ENCODE results near the gene NUDT3. TPM values are rescaled to one million over a fixed set of nuclear protein-coding genes. Genes with fewer than 3 reads are reported as not detected.
"Not testable (repeated sequence)": the region's sequence is repeated elsewhere in the genome, so short reads cannot be mapped to it uniquely, and the experiment has no call there.

The NUDT3 gene
- total RNA-seq, 2 donors from 2014 or later, result 11.1 to 13.7 TPM

- H3K4me1 Mint-ChIP-seq (ENCODE audit: low read depth), result peaks cover 29% of the 10 kb centered on the region
- H3K27me3 Mint-ChIP-seq (ENCODE audit: low read depth), result no peaks in the 10 kb centered on the region
- no peaks in the 10 kb centered on the region for H3K9me3 Mint-ChIP-seq
- peak overlapping the region; percentile 3 for H3K27ac Mint-ChIP-seq
- no peak overlapping the region for H3K4me3 Mint-ChIP-seq
- H3K36me3 Mint-ChIP-seq (ENCODE audit: insufficient read depth in 2 of 2), result peaks cover 17 to 41% of the 10 kb centered on the region in 2 donors
- DNase-seq (no peak), ATAC-seq (replicated peaks in 1 of 2) (no peak)
These were observed 24.5 kb upstream of the NUDT3 start for GRCh38 chr6:34416877-34417371.

DNA sequence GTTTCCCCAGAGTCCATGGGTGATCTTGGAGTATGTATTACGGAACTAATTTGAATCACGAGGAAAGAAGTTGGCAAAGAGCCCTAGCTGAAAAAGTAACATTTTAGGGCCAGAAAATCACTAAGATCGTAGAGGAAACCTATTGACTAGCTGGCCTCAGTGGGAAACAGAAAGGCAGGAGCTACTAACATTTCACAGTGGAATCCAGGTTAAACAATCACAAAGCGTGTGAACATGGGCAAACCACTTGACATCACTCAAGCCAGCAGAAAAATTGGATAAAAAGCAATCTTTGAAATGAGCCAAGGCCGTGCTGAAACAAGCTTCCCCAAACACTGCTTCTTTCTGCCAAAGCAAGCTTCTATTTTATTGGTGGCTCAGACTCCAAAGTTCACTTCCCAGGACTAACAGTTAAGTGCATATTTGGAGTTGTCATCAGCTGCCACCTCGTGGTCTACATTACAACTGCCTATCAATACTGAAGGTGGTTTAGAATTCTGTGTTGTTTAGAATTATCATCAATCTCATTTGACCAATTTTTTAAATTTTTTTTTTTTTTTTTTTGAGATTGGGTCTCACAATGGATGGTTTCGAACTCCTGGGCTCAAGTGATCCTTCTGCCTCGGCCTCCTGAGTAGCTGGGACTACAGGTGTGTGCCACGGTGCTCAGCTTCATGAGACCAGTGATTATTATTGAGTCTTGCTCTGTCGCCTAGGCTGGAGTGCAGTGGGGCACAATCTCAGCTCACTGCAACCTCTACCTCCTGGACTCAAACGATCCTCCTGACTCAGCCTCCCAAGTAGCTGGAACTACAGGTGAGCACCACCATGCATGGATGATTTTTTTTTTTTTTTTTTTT lies 22.8 kb upstream of the NUDT3 start:
- H3K9me3 Mint-ChIP-seq, result no peaks in the 10 kb centered on the region
- ATAC-seq (replicated peaks in 1 of 2) (peak; percentile 46 to 56), DNase-seq (peak; percentile 18 to 25)
- peaks cover 13 to 34% of the 10 kb centered on the region in 2 donors for H3K36me3 Mint-ChIP-seq (ENCODE audit: insufficient read depth in 2 of 2)
- H3K27ac Mint-ChIP-seq, result peak overlapping the region; percentile 40
- peaks cover 16% of the 10 kb centered on the region for H3K4me1 Mint-ChIP-seq (ENCODE audit: low read depth)
- H3K4me3 Mint-ChIP-seq, result no peak overlapping the region
- H3K27me3 Mint-ChIP-seq (ENCODE audit: low read depth), result no peaks in the 10 kb centered on the region

GRCh38 chr6:34412643-34413214 lies 20.3 kb upstream of the NUDT3 start:
- H3K36me3 Mint-ChIP-seq (ENCODE audit: insufficient read depth in 2 of 2), result peaks cover 6 to 13% of the 10 kb centered on the region in 2 donors

DNA sequence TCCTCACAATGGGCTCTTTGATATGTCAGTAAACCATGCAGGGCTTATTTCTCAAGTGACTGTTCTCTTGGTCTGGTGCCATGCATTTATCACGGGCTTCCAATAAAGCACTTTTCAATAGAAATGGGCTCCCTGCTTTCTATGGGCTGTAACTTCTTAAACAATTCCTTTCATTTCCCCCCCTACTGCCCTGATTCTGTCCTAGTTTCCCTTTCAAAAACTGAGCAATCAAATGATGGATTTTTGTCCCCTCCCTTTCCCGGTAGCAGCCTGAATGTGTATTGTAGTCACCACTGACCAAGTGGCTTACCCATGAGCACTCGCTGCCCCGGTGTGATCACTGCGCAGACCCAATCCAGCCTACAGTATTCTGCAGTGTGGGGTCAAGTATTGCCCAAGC lies 19.5 kb upstream of the NUDT3 start:
- H3K4me1 Mint-ChIP-seq (ENCODE audit: low read depth), result peaks cover 3% of the 10 kb centered on the region
- peaks cover 3 to 8% of the 10 kb centered on the region in 2 donors for H3K36me3 Mint-ChIP-seq (ENCODE audit: insufficient read depth in 2 of 2)
- peak overlapping the region; percentile 73 for H3K27ac Mint-ChIP-seq
- no peaks in the 10 kb centered on the region for H3K9me3 Mint-ChIP-seq
- no peak overlapping the region for H3K4me3 Mint-ChIP-seq
- ATAC-seq (replicated peaks in 1 of 2) (no peak), DNase-seq (no peak)
- no peaks in the 10 kb centered on the region for H3K27me3 Mint-ChIP-seq (ENCODE audit: low read depth)

More at GRCh38 chr6:34412643-34413214, 20.3 kb upstream of the NUDT3 start:
- H3K27ac Mint-ChIP-seq, result peak overlapping the region; percentile 49
- peaks cover 8% of the 10 kb centered on the region for H3K4me1 Mint-ChIP-seq (ENCODE audit: low read depth)
- H3K27me3 Mint-ChIP-seq (ENCODE audit: low read depth), result no peaks in the 10 kb centered on the region
- DNase-seq (no peak), ATAC-seq (replicated peaks in 1 of 2) (peak in 1 of 2 donors; percentile 40)
- H3K9me3 Mint-ChIP-seq, result no peaks in the 10 kb centered on the region
- H3K4me3 Mint-ChIP-seq, result no peak overlapping the region

GRCh38 chr6:34407915-34408314 lies 15.4 kb upstream of the NUDT3 start:
- H3K27ac Mint-ChIP-seq; DNase-seq; H3K27me3 Mint-ChIP-seq (ENCODE audit: low read depth): not testable (repeated sequence)

DNA sequence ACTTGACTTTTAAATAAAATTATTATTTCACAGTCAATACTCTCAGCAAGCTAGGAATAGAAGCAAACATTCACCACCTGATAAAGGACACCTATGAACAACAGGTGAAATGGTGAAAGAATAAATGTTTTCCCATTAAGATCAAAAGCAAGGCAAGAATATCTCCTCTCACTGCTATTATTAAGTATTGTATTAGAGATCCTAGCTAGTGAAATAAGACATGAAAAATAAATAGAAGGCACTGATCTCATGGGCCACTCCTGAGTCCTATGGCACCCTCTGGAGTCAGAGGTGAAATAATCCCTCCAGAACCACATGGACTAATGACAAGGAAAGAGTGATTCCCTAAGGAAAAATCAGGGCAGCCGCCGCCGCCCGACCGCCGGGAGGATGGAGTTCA lies 4.0 kb upstream of the NUDT3 start:
- peaks cover 1 to 9% of the 10 kb centered on the region in 2 donors for H3K36me3 Mint-ChIP-seq (ENCODE audit: insufficient read depth in 2 of 2)

More at GRCh38 chr6:34407915-34408314, 15.4 kb upstream of the NUDT3 start:
- not testable (repeated sequence) for H3K9me3 Mint-ChIP-seq; H3K36me3 Mint-ChIP-seq (ENCODE audit: insufficient read depth in 2 of 2); ATAC-seq (replicated peaks in 1 of 2); H3K4me1 Mint-ChIP-seq (ENCODE audit: low read depth); H3K4me3 Mint-ChIP-seq

DNA sequence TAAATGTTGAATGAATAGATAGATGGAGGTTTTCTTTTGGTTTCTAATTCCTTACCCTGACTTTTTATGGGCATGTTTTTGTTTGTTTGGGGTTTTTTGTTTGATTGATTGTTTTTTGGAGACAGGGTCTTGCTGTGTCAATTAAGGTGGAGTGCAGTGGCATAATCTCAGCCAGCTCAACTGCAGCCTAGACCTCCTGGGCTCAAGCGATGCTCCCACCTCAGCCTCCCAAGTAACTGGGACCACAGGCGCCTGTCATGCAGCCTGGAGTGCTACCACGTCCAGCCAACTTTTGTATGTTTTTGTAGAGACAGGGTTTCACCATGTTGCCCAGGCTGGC lies 1.5 kb upstream of the NUDT3 start:
- Mint-ChIP-seq H3K27ac (no peak overlapping the region), H3K36me3 (ENCODE audit: insufficient read depth in 2 of 2) (peaks cover 1 to 9% of the 10 kb centered on the region in 2 donors), H3K9me3 (peaks cover 1 to 2% of the 10 kb centered on the region in 2 donors), H3K27me3 (ENCODE audit: low read depth) (no peaks in the 10 kb centered on the region), H3K4me1 (ENCODE audit: low read depth) (peaks cover 16% of the 10 kb centered on the region), H3K4me3 (peak overlapping the region; percentile 64 to 69)
- no peak for DNase-seq
- ATAC-seq (replicated peaks in 1 of 2), result no peak

More for the DNA sequence above, 4.0 kb upstream of the NUDT3 start:
- no peak for DNase-seq
- peaks cover 16% of the 10 kb centered on the region for H3K4me1 Mint-ChIP-seq (ENCODE audit: low read depth)
- no peak overlapping the region for H3K4me3 Mint-ChIP-seq
- H3K27me3 Mint-ChIP-seq (ENCODE audit: low read depth), result no peaks in the 10 kb centered on the region
- peaks cover 1 to 2% of the 10 kb centered on the region in 2 donors for H3K9me3 Mint-ChIP-seq
- ATAC-seq (replicated peaks in 1 of 2), result no peak
- no peak overlapping the region for H3K27ac Mint-ChIP-seq

DNA sequence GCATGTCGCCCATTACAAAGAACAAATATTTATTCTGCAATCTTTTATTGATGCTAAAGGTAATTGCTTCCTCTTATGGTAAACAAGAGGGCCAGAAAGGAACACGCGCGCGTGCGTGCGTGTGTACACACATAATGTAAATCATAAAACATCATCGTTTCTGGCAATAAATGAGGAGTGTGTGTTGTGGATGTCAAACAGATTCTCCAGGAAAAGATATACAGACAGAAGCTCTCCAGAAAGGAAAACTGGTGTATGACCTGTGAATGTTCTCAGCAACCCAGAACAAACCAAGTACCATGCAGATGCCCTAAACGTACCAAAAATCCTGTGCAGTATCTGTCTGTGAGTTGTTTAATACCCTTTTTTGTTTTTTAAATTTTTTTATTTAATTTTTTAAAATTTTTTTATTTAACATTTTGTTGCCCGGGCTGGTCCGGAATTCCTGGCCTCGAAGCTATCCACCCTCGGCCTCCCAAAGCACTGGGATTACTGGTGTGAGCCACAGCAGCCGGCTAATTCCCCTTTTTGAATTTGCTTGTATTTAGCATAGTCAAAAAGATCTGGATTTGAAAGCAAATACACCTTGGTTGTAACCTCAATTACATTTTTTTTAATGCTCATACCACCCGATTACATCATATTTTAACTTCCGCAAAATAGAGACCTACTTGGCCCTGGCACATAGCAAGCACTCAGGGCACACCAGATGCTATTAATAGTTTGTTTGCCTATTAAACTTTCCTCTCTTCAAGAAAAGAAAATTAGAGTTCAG lies 909 bp upstream of the NUDT3 start:
- Mint-ChIP-seq H3K9me3 (peaks cover 1 to 2% of the 10 kb centered on the region in 2 donors), H3K27ac (peak overlapping the region; percentile 79), H3K4me3 (peak overlapping the region; percentile 64 to 69), H3K4me1 (ENCODE audit: low read depth) (peaks cover 16% of the 10 kb centered on the region), H3K27me3 (ENCODE audit: low read depth) (no peaks in the 10 kb centered on the region), H3K36me3 (ENCODE audit: insufficient read depth in 2 of 2) (peaks cover 1 to 9% of the 10 kb centered on the region in 2 donors)
- ATAC-seq (replicated peaks in 1 of 2) (no peak), DNase-seq (no peak)

GRCh38 chr6:34391786-34392496 lies 528 bp downstream of the NUDT3 start:
- Mint-ChIP-seq H3K27ac (no peak overlapping the region), H3K4me1 (ENCODE audit: low read depth) (peaks cover 20% of the 10 kb centered on the region), H3K36me3 (ENCODE audit: insufficient read depth in 2 of 2) (peaks cover 1 to 9% of the 10 kb centered on the region in 2 donors), H3K27me3 (ENCODE audit: low read depth) (no peaks in the 10 kb centered on the region), H3K9me3 (peaks cover 1 to 2% of the 10 kb centered on the region in 2 donors), H3K4me3 (no peak overlapping the region)
- DNase-seq, result peak; percentile 44 to 64
- peak; percentile 32 to 41 for ATAC-seq (replicated peaks in 1 of 2)

DNA sequence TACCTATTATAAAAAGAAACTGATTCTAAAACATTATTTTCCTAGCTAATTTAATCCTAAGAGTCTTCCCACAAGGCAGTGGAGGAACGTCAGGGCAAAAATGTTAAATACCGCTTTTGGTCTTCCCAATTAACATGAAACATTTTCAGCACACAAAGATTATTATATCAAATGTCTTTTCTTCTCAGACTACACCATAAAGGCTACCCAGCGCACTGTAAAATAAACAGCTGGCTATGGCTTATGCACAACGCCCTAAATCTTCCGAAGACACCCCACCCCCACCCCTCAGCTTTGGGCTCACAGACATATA lies 1.0 kb downstream of the NUDT3 start:
- DNase-seq, result no peak
- Mint-ChIP-seq H3K9me3 (peaks cover 0 to 1% of the 10 kb centered on the region in 2 donors), H3K4me3 (no peak overlapping the region), H3K4me1 (ENCODE audit: low read depth) (peaks cover 21% of the 10 kb centered on the region), H3K27me3 (ENCODE audit: low read depth) (no peaks in the 10 kb centered on the region), H3K27ac (no peak overlapping the region), H3K36me3 (ENCODE audit: insufficient read depth in 2 of 2) (peaks cover 1 to 7% of the 10 kb centered on the region in 2 donors)
- ATAC-seq (replicated peaks in 1 of 2), result no peak

DNA sequence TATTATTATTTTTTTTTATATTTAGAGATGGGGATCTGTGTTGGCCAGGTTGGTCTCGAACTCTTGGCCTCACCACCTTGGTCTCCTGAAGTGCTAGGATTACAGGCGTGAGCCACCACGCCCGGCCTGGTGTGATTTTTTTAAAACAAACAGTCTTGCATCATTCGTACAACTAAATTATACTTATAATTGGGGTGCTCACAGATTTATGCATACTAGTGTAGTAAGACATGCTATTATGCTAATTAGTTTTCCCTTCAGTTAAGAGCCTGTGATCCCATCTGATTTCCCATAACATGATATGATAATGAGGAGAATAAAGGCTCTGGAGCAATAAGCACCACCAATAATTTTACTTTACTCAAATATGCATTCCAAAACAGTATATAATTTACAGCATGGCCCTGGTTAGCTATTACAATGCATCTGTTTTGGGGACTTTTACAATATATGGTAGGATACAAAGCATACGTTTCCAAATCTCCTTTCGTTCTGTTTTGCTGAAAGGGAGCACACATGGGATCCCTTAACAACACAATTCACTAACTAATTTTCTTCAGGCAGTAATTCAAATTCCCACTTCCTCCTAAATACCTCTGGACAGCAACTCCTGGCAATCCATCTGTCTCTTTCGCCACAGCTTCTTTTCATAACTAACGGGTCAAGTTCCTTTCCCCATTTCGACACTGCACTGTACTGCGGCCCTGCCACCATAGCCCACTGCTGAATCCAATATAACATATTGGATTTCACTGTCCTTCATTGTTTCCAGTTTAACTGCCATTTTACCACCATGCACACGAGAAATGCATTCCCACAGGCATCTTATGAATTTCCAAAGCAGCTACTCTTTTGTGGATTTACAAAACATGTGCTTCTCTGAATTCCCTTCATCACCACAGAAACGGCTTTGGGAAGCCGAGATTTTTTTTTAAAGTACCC lies 1.7 kb downstream of the NUDT3 start:
- Mint-ChIP-seq H3K4me1 (ENCODE audit: low read depth) (peaks cover 24% of the 10 kb centered on the region), H3K27ac (no peak overlapping the region), H3K9me3 (no peaks in the 10 kb centered on the region), H3K4me3 (no peak overlapping the region), H3K36me3 (ENCODE audit: insufficient read depth in 2 of 2) (peaks cover 0 to 2% of the 10 kb centered on the region in 2 donors), H3K27me3 (ENCODE audit: low read depth) (no peaks in the 10 kb centered on the region)
- DNase-seq (no peak), ATAC-seq (replicated peaks in 1 of 2) (no peak)

- Mint-ChIP-seq H3K9me3 (no peaks in the 10 kb centered on the region), H3K27ac (no peak overlapping the region), H3K4me1 (ENCODE audit: low read depth) (peaks cover 23% of the 10 kb centered on the region), H3K36me3 (ENCODE audit: insufficient read depth in 2 of 2) (no peaks in the 10 kb centered on the region), H3K4me3 (no peak overlapping the region), H3K27me3 (ENCODE audit: low read depth) (no peaks in the 10 kb centered on the region)
- ATAC-seq (replicated peaks in 1 of 2), result no peak
- DNase-seq, result no peak
These were observed 3.4 kb downstream of the NUDT3 start for GRCh38 chr6:34389034-34389433.

All from activated T-cell treated with anti-CD3 and anti-CD28 coated beads, Interleukin-2, amount 50 U/mL, for 72 hours (primary cell).